ENCODE results near the gene ASGR1.

DNA sequence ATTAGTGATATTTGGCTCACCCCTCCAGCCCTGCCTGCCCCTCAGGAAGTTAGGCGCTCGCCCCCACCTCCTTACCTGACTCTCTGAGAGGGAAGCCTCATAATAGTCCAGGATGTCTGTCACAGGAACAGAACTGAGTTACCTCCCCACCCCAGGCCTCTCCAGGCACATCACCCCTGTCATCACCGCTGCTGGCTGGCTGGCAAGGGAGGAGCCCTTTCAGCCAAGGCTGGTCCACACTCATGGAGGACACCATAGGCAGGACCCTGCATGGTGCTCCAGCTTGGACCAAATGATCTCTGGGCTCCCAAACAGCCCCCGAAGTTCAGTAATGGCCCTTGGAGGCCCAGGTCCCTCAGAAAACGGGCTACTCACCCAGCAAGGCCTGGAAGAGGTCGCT is 39.0 kb upstream of the ASGR1 start:
- no peak for TF ChIP-seq CTCF (IDR thresholded peaks at IDR 0.05)
- no peak for TF ChIP-seq POLR2AphosphoS5 (IDR thresholded peaks at IDR 0.05)
- no peak for TF ChIP-seq POLR2A (IDR thresholded peaks at IDR 0.05)
- TF ChIP-seq EP300 (IDR thresholded peaks at IDR 0.05) = no peak
